Measurements from ENCODE around the gene NABP1.
A peak's percentile ranks its signal among the peaks of the same experiment; 100 is the strongest.

GRCh38 chr2:191691016-191691735 is 13.2 kb downstream of the NABP1 start:
- TF ChIP-seq CTCF (IDR thresholded peaks at IDR 0.05) (peak; percentile 61 to 87 (median 72)), POLR2A (IDR thresholded peaks at IDR 0.05) (no peak)

Data from esophagus squamous epithelium (tissue), 4 donors.